Medulla oblongata (tissue), 1 donor: ENCODE data around the gene PIK3C3.

Experiments used
- DNase-seq: peaks from one replicate; pipeline ENCODE4 v3.0.0-alpha.2; 2015; ENCODE audit errors: extremely low spot score

Gene PIK3C3

DNA sequence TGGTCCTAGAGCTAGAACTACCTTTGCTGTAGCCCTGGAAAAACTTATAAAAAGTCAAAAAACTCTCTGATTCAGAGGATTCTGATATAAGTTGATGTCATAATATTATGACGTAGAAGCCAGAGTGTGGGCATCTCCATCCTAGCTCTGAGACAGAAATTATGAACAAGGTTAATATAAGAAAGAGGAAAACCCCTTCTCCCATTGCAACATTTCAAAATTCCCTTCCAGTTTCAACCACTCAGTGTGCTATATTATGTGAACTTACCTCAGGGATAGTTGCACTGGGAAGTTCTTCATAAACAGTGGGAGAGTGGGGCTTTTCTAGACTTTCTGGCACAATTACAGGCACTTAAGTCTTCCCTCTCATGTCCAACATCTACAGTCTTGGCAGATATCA lies 171.6 kb downstream of the PIK3C3 start:
- no peak for DNase-seq

DNA sequence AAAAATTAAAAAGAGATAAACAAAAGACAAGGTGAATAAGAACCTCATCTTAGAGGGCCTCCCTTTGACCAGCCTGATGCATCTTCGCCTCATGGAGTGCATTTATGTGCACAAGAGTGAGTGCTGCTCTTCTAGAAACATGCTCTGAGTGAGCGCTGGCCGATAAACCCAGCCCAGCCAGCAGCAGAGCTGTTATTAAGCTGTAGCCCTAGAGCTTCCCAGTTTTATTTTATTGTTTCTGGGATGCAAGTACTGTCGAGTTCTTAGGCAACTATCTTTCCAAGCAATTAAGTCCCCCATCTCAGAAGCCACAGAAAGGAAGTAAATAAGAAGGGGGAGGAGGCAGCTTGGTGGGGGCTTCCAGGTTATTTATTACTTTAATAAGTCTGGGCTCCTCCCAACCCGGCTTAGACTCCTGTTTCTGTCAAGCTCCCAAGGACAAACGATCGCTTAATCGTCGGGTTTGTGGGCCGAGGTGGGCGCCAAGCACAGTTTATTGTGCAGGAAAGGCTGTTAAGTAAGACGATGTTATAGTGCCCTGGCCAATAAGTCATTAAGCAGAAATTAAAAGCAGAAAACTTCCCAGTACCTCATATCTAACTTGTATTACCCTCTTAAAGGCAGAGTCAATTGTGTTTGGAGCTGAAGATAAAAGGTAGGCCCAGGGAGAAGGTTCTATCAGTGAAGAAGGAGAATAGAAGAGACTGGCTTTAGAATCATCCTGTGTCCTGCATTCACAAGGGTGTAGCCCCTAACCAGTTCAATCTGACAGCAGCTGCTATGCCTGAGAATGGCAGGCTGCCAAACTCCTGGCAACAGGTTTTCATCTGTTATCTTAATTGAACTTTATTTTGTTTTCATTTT lies 176.3 kb downstream of the PIK3C3 start:
- no peak for DNase-seq

GRCh38 chr18:42131930-42132244 lies 176.9 kb downstream of the PIK3C3 start:
- no peak for DNase-seq
